ENCODE data around the gene SCP2D1. TPM values are rescaled to one million over a fixed set of nuclear protein-coding genes. Genes with fewer than 3 reads are reported as not detected.
"Not testable (repeated sequence)": the region's sequence is repeated elsewhere in the genome, so short reads cannot be mapped to it uniquely, and the experiment has no call there.

Gene SCP2D1
- not detected in 2 replicates for total RNA-seq (2014; rRNA removed)
- polyA plus RNA-seq (2012) = not detected

- no peak for DNase-seq (ENCODE audit: low read depth)
Observed at GRCh38 chr20:18813483-18813882, at the start of gene SCP2D1. Gene SCP2D1, plus strand, starts transcription at chr20:18813783. Its CDS starts 33 bp downstream, at chr20:18813816.

- no peak for DNase-seq (ENCODE audit: low read depth)
Observed at GRCh38 chr20:18767676-18768075, 45.9 kb upstream of the SCP2D1 start.

DNA sequence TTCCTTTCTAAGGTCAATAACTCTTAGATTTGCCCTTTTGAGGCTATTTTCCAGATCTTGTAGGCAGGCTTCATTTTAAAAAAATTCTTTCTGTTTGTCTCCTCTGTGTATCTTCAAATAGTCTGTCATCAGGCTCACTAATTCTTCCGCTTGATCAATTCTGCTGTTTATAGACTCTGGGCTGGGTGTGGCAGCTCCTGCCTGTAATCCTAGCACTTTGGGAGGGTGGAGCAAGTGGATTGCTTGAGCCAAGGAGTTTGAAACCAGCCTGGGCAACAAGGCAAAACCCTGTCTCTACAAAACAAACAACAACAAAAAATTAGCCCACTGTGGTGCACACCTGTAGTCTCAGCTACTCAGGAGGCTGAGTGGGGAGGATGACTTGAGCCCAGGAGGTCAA, 40.0 kb upstream of the SCP2D1 start:
- DNase-seq (ENCODE audit: low read depth) = no peak

- peak; percentile 12 for DNase-seq (ENCODE audit: low read depth)
Observed at GRCh38 chr20:18774207-18774606, 39.4 kb upstream of the SCP2D1 start.

GRCh38 chr20:18775633-18776032, 38.0 kb upstream of the SCP2D1 start:
- no peak for DNase-seq (ENCODE audit: low read depth)

GRCh38 chr20:18778690-18779392, 34.7 kb upstream of the SCP2D1 start:
- no peak for DNase-seq (ENCODE audit: low read depth)

- DNase-seq (ENCODE audit: low read depth) = no peak
Observed at GRCh38 chr20:18780385-18781130, 33.0 kb upstream of the SCP2D1 start.

DNA sequence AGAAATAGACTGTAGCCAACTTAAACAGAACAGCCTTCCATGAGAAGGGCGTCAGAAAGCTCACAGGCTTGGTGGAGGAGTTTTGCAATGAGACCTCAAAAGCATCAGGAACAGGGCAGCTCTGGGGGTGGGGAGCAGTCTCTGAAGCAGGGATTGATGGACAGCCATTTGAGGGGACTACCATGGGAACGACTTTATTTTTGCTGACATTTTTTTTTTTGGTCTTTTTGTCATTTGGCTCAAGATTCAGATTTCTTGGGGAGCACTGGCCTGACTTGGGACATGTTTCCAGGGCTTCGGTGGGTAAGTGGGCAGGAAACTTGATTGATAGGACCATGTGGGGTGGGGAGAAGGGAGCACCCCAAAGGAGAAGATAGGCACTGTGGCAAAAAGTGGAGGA, 32.1 kb upstream of the SCP2D1 start:
- DNase-seq (ENCODE audit: low read depth) = no peak

GRCh38 chr20:18783385-18783959, 30.1 kb upstream of the SCP2D1 start:
- no peak for DNase-seq (ENCODE audit: low read depth)

DNA sequence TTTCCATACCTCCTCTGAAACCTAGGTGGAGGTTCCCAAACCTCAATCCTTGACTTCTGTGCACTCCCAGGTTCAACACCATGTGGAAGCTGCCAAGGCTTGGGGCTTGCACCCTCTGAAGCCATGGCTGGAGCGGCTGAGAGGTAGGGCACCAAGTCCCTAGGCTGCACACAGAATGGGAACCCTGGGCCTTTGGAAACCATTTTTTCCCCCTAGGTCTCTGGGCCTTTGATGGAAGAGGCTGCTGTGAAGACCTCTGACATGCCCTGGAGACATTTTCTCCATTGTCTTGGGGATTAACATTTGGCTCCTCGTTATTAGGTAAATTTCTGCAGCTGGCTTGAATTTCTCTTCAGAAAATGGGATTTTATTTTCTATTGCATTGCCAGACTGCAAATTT, 26.5 kb upstream of the SCP2D1 start:
- not testable (repeated sequence) for DNase-seq (ENCODE audit: low read depth)

GRCh38 chr20:18788021-18788420, 25.6 kb upstream of the SCP2D1 start:
- DNase-seq (ENCODE audit: low read depth) = no peak

DNA sequence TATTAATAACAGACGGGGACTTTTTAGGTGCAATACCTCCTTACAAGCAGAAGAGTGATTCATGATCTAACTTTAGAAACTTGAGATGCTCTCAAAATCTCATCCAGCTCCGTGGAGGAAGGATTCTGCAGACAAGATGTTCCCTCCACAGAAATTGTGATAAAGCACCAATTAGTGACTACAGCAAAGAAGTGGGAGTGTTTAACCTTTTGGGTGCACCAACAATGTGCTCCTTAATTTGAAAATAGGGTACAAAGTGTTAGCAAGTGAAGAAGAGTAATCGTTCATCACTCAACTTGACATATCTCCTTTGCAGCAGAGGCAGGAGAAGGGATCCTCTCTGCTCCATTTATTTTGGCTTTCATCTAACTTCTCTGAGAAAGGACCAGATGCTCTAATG, 22.8 kb upstream of the SCP2D1 start:
- no peak for DNase-seq (ENCODE audit: low read depth)

- peak; percentile 87 for DNase-seq (ENCODE audit: low read depth)
Observed at GRCh38 chr20:18793625-18794427, 19.8 kb upstream of the SCP2D1 start.

- DNase-seq (ENCODE audit: low read depth) = no peak
Observed at GRCh38 chr20:18794428-18794787, 19.2 kb upstream of the SCP2D1 start.

- DNase-seq (ENCODE audit: low read depth) = no peak
Observed at GRCh38 chr20:18795366-18795765, 18.2 kb upstream of the SCP2D1 start.

DNA sequence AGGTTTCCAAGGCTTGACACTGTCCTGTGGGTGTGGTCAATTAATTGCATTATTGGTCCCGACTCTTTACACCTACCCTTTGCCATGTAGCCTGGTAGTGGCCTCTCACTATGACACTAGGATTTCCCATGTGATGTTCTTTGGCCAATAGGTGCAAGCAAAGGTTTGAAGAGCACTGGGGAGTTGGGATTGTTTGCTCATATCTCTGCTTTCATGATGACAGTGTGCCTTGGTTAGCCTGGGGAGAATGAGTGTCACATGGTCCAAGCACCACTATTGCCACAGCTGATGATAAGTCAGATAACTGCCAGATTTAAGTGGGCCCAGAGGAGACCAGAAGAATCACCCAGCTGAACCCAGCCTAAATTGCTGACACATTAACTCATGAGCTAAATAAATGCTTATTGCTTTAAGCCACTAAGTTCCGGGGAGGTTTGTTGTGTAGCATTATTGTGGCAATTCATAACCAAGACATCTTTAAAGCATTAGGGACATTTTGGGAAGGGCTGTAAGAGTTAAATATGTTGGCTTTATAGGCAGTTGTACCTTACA, 17.2 kb upstream of the SCP2D1 start:
- DNase-seq (ENCODE audit: low read depth) = no peak

GRCh38 chr20:18801516-18801915, 12.1 kb upstream of the SCP2D1 start:
- no peak for DNase-seq (ENCODE audit: low read depth)

- no peak for DNase-seq (ENCODE audit: low read depth)
Observed at GRCh38 chr20:18802012-18802634, 11.5 kb upstream of the SCP2D1 start.

- DNase-seq (ENCODE audit: low read depth) = peak; percentile 22
Observed at GRCh38 chr20:18805881-18806280, 7.7 kb upstream of the SCP2D1 start.

DNA sequence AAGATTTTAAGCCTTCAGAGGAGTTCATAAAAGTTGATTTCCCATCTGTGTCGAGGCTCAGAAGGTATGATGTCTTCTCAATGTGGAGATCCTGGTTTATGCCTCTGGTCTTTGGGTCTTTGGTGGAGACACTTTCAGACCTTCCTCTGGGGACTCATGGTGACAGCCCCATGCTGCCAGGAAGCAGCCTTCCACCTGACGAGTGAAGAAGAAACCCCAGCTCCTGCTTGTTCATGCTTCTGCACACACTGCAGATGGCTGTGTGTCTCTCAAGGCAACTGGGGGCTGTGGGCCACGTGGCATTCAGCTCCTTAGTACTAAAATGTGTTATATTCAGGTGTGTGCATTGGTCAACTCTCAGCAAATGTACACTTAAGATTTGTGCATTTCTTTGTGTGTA, 4.9 kb upstream of the SCP2D1 start:
- no peak for DNase-seq (ENCODE audit: low read depth)

- DNase-seq (ENCODE audit: low read depth) = no peak
Observed at GRCh38 chr20:18811186-18811585, 2.4 kb upstream of the SCP2D1 start.

Data from LHCN-M2 (cell line).